Measurements from ENCODE around the gene INF2. TPM values are rescaled to one million over a fixed set of nuclear protein-coding genes. Genes with fewer than 3 reads are reported as not detected.

The INF2 gene
- total RNA-seq, 2 experiments from 2014 or later: 74.9 to 76.9 TPM

DNA sequence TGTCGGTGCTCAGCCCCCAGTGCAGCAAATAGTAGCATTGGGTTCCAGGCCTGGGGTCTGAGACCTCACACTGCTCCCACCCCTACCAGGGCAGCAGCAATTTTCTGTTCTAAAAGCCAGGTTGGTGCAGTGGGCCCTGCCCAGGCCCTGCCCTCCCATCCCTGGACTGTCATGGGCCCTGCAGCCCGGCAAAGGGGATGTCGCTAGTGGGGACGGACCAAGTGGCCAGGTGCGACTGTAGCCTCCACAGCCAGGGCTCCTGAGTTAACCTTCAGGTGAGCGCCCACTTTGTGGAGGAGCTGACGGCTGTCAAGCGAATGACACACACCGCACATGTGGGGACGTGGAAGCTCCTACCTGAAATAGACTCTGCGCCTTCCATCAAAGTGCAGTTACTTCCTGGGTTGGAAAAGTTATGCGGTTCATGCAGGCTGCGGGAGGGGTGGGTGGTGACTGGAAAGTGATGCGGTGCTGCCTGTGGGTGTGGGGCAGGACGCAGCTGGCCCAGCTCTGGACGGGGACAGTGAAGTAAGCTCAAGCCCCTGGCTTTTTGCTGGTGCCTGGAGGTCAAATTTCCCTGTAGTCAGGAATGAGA is 1.5 kb downstream of the INF2 start:
- Mint-ChIP-seq H3K27ac (peak overlapping the region; percentile 80), H3K36me3 (ENCODE audit: low read depth) (peaks cover 5% of the 10 kb centered on the region), H3K9me3 (no peaks in the 10 kb centered on the region), H3K4me3 (peak overlapping the region; percentile 89), H3K4me1 (ENCODE audit: low read depth) (peaks cover 55% of the 10 kb centered on the region), H3K27me3 (no peaks in the 10 kb centered on the region)
- Histone ChIP-seq H3K27ac (ENCODE audit: low read depth in 1 of 2, low read length in 2 of 2) (no peak overlapping the region), H3K27me3 (ENCODE audit: control insufficient read depth in 1 of 2, insufficient read depth in 2 of 2, low read length in 2 of 2) (no peaks in the 10 kb centered on the region), H3K36me3 (ENCODE audit: insufficient read depth, low read length) (peaks cover 7% of the 10 kb centered on the region), H3K9me3 (ENCODE audit: control insufficient read depth in 1 of 2, insufficient read depth in 1 of 2, low read length in 2 of 2) (no peaks in the 10 kb centered on the region), H3K4me1 (ENCODE audit: insufficient read depth, low read length) (peaks cover 91% of the 10 kb centered on the region), H3K4me3 (ENCODE audit: low read length) (peak overlapping the region; percentile 61)
- ChIA-PET POLR2A (interaction anchor here (1.1 to 2.2 kb wide), 4 partner anchors 12 to 62 kb away, joined by 3 to 10 read pairs (median 7); partner anchors contain the start of gene SIVA1), CTCF (interaction anchor here (1.6 kb wide), 1 partner anchor 25 kb away, joined by 3 read pairs; no protein-coding TSS in a partner anchor)
- peak in 2 of 14 experiments; percentile 36 for DNase-seq
- no peak for ATAC-seq (ENCODE audit: poor library complexity)
- TF ChIP-seq, protein P1, sequence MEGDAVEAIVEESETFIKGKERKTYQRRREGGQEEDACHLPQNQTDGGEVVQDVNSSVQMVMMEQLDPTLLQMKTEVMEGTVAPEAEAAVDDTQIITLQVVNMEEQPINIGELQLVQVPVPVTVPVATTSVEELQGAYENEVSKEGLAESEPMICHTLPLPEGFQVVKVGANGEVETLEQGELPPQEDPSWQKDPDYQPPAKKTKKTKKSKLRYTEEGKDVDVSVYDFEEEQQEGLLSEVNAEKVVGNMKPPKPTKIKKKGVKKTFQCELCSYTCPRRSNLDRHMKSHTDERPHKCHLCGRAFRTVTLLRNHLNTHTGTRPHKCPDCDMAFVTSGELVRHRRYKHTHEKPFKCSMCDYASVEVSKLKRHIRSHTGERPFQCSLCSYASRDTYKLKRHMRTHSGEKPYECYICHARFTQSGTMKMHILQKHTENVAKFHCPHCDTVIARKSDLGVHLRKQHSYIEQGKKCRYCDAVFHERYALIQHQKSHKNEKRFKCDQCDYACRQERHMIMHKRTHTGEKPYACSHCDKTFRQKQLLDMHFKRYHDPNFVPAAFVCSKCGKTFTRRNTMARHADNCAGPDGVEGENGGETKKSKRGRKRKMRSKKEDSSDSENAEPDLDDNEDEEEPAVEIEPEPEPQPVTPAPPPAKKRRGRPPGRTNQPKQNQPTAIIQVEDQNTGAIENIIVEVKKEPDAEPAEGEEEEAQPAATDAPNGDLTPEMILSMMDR (IDR thresholded peaks at IDR 0.05): no peak
- intact Hi-C loops (cut with DNase I, micrococcal nuclease): no loop called here

DNA sequence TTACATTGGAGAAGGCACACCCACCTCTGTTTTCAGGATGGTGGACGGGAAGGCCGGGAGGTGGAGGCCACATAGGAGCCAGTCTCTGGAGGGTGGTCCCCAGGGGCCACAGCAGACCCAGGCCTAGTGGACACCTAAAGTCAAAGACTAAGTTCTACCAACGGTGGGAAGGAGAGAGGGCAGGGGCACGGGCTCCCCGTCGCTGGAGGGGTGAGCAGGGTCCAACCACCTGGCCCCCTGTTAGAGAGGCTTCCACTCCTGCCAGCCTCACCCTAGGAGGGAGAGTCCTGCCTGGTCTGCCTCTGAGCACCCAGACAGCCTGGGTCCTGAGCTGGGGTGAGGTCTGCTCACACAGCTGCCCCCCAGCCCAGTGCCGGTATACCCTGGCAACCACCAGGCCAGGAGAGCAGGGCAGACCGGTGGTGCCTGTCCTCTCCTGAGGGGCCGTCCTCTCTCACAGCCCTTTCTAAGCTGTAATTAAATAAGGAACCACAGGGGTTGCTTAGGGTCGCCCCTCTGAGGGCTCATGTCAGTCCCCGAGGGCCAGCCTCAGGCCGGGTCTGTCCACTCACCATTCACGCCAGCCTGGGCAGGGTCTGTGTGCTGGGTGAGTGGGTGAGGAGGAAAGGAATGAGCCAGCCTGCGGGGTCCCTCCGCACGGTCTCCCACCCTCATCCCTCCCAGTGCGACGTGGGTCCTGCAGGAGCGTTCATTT is 2.3 kb downstream of the INF2 start:
- H3K27me3 Mint-ChIP-seq: no peaks in the 10 kb centered on the region
- Histone ChIP-seq H3K27ac (ENCODE audit: low read depth in 1 of 2, low read length in 2 of 2) (no peak overlapping the region), H3K36me3 (ENCODE audit: insufficient read depth, low read length) (peaks cover 13% of the 10 kb centered on the region), H3K4me1 (ENCODE audit: insufficient read depth, low read length) (peaks cover 93% of the 10 kb centered on the region), H3K9me3 (ENCODE audit: control insufficient read depth in 1 of 2, insufficient read depth in 1 of 2, low read length in 2 of 2) (no peaks in the 10 kb centered on the region), H3K4me3 (ENCODE audit: low read length) (no peak overlapping the region), H3K27me3 (ENCODE audit: control insufficient read depth in 1 of 2, insufficient read depth in 2 of 2, low read length in 2 of 2) (no peaks in the 10 kb centered on the region)
- H3K36me3 Mint-ChIP-seq (ENCODE audit: low read depth): peaks cover 7% of the 10 kb centered on the region
- TF ChIP-seq, protein P1 (IDR thresholded peaks at IDR 0.05): no peak
- no peak for DNase-seq
- CTCF ChIA-PET: interaction anchor here (1.6 kb wide), 1 partner anchor 26 kb away, joined by 3 read pairs; no protein-coding TSS in a partner anchor
- POLR2A ChIA-PET: interaction anchor here (1.1 to 1.9 kb wide), 2 partner anchors 26 to 34 kb away, joined by 3 to 6 read pairs; no protein-coding TSS in a partner anchor
- no peak for ATAC-seq (ENCODE audit: poor library complexity)
- peaks cover 55% of the 10 kb centered on the region for H3K4me1 Mint-ChIP-seq (ENCODE audit: low read depth)
- intact Hi-C loops (cut with DNase I, micrococcal nuclease): no loop called here
- H3K27ac Mint-ChIP-seq: peak overlapping the region; percentile 80
- H3K9me3 Mint-ChIP-seq: no peaks in the 10 kb centered on the region
- H3K4me3 Mint-ChIP-seq: peak overlapping the region; percentile 89

DNA sequence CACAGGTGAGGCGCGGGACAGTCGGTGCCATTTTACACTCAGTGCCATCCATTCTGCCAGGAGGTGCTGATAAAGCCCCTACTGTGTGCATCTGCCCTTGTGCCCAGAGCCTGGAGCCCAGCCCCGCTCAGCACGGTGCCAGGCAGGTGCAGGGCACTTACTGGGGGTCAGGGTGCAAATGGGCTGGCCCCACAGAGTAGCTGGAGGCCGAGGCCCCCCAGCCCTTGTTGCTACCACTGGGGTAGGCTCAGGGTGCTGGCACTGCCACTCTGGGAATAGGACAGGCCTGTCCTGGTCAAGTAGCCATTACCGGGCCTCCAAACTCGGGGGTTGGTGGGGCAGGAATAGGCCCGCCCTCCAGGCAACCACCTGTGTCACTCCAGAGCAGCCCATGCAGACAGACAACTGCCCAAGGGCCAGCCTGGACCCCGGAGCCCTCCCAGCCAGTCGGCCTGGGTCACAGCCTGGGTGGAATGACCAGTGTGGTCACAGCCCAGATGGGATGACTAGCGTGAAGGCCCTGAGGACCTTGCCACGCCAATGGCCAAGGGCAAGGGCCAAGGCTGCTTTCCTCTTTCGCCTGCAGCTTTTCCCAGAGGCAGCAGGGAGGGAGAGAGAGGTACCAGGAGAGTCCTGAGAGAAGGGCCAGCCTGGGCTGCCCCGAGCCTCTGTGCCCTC is 3.0 kb downstream of the INF2 start:
- Histone ChIP-seq H3K36me3 (ENCODE audit: insufficient read depth, low read length) (peaks cover 13% of the 10 kb centered on the region), H3K9me3 (ENCODE audit: control insufficient read depth in 1 of 2, insufficient read depth in 1 of 2, low read length in 2 of 2) (no peaks in the 10 kb centered on the region), H3K27me3 (ENCODE audit: control insufficient read depth in 1 of 2, insufficient read depth in 2 of 2, low read length in 2 of 2) (no peaks in the 10 kb centered on the region), H3K27ac (ENCODE audit: low read depth in 1 of 2, low read length in 2 of 2) (peak overlapping the region in 1 of 2 donors; percentile 41), H3K4me3 (ENCODE audit: low read length) (no peak overlapping the region), H3K4me1 (ENCODE audit: insufficient read depth, low read length) (peaks cover 93% of the 10 kb centered on the region)
- H3K4me1 Mint-ChIP-seq (ENCODE audit: low read depth): peaks cover 49% of the 10 kb centered on the region
- TF ChIP-seq, protein P1 (IDR thresholded peaks at IDR 0.05): no peak
- ChIA-PET CTCF (interaction anchor here (1.6 kb wide), 1 partner anchor 27 kb away, joined by 3 read pairs; no protein-coding TSS in a partner anchor), POLR2A (no interaction called here)
- ATAC-seq (ENCODE audit: poor library complexity) (no peak), DNase-seq (no peak)
- H3K36me3 Mint-ChIP-seq (ENCODE audit: low read depth): peaks cover 7% of the 10 kb centered on the region
- H3K27ac Mint-ChIP-seq: peak overlapping the region; percentile 59
- intact Hi-C loops (cut with DNase I, micrococcal nuclease): no loop called here
- H3K4me3 Mint-ChIP-seq: peak overlapping the region; percentile 34
- no peaks in the 10 kb centered on the region for H3K27me3 Mint-ChIP-seq
- no peaks in the 10 kb centered on the region for H3K9me3 Mint-ChIP-seq
